HG03378 (cell line): Measurements from ENCODE around the gene XPNPEP1.

Experiments used
- ATAC-seq: cut with Tn5 transposase; IDR thresholded peaks from one replicate; pipeline ENCODE4 v1.9.1; 2021; ENCODE audit warnings: mild to moderate bottlenecking, moderate library complexity; ENCODE audit not compliant: unreplicated experiment

The XPNPEP1 gene

GRCh38 chr10:109820620-109821405 is 102.5 kb downstream of the XPNPEP1 start:
- no peak for ATAC-seq

- no peak for ATAC-seq
These were observed 103.5 kb downstream of the XPNPEP1 start for GRCh38 chr10:109819807-109820206.
